ENCODE results near the gene FIGN. TPM values are rescaled to one million over a fixed set of nuclear protein-coding genes. Genes with fewer than 3 reads are reported as not detected.

FIGN gene
- total and polyA plus RNA-seq, 2 of the 4 experiments (the other 2 are of a cell fraction) = 0.77 to 0.90 TPM

DNA sequence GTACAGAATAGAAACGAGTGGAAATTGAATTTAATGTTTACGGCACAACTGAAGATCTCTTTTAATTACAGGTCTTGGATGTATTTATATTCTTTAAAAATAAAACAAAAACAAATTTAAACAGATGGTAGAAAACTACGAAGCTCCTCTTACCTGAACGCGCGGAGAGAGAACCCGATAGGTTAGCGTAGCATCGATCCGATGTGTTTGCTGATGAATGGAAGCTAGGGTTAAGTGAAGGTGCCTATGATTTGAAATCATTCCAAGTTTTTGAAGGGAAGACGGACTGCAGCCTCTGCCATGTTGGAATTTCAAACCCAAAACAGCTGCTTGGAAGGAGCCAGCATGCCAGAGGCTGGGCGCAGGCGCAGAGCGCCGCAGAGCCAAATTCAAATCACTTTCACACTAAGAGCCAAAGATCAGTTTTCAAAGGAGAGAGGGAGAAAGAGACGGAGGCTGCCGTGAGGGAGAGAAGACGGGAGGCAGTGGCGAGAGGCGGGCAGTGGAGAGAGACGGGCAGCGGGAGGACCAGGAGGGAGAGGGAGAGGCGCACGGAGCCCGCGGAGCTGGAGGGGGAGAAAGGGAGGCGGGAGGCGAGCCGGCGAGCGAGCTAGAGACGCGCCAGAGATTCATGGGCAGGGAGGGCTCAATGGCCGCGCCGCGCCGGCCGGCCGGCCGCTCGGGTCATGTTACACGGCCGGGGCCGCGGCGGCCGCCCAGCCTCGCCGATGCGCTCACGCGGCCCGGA lies at the start of gene FIGN (continued):
- TF ChIP-seq, protein P1, sequence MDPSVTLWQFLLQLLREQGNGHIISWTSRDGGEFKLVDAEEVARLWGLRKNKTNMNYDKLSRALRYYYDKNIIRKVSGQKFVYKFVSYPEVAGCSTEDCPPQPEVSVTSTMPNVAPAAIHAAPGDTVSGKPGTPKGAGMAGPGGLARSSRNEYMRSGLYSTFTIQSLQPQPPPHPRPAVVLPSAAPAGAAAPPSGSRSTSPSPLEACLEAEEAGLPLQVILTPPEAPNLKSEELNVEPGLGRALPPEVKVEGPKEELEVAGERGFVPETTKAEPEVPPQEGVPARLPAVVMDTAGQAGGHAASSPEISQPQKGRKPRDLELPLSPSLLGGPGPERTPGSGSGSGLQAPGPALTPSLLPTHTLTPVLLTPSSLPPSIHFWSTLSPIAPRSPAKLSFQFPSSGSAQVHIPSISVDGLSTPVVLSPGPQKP (IDR thresholded peaks at IDR 0.05; ENCODE audit: borderline replicate concordance, low read depth, low read length) = no peak

DNA sequence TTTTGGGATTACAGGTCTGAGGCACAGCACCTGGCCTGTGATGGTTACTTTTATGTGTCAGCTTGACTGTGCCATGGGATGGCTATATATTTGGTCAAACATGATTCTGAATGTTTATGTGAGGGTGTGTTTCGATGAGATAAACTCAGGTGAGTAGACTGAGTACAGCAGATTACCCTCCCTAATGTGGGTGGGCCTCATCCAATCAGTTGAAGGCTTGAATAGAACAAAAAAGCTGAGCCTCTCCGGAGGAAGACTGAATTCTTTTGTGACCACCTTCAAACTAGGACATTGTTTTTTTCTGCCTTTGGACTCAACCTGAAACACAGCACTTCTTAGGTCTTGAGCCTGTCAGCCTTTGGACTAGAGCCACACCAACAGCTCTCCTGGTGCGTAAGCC lies 49.4 kb upstream of the FIGN start:
- dilution Hi-C loops (cut with HindIII; ENCODE audit: low sequenced_read_pairs, unreplicated experiment) (no loop called here), intact Hi-C loops (cut with micrococcal nuclease) (no loop called here), in situ Hi-C loops (cut with MboI; ENCODE audit: low sequenced_read_pairs) (no loop called here)
- H2BK20ac ChIP-seq (ENCODE audit: low read depth, low read length) = no peak overlapping the region
- no peak overlapping the region for H3K9ac ChIP-seq (ENCODE audit: low read depth, low read length)
- H3K36me3 ChIP-seq (ENCODE audit: control insufficient read depth, insufficient read depth, low read length) = no peaks in the 10 kb centered on the region
- no peaks in the 10 kb centered on the region for H3K9me3 ChIP-seq (ENCODE audit: control insufficient read depth, insufficient read depth, low read length)
- H3K4me2 ChIP-seq (ENCODE audit: low read depth, low read length) = no peak overlapping the region
- H3K27me3 ChIP-seq (ENCODE audit: control insufficient read depth, insufficient read depth, low read length) = no peaks in the 10 kb centered on the region
- POLR2A ChIA-PET (ENCODE audit: unreplicated experiment) = no interaction called here
- no peak overlapping the region for H4K91ac ChIP-seq (ENCODE audit: insufficient read depth, low read depth, low read length)
- no peak overlapping the region for H2BK120ac ChIP-seq (ENCODE audit: low read depth, low read length)
- H2AK5ac ChIP-seq (ENCODE audit: low read depth, low read length) = no peak overlapping the region
- H3K9me1 ChIP-seq (ENCODE audit: insufficient read depth, low read length) = no peaks in the 10 kb centered on the region
- H4K20me1 ChIP-seq (ENCODE audit: insufficient read depth, low read length) = no peaks in the 10 kb centered on the region
- no peak overlapping the region for H3K27ac ChIP-seq (ENCODE audit: insufficient read depth, low read length)
- no peak overlapping the region for H3K56ac ChIP-seq (ENCODE audit: extremely low read depth, insufficient read depth, low read length)
- no peak overlapping the region for H4K8ac ChIP-seq (ENCODE audit: low read depth in 2 of 2, low read length in 2 of 2)
- H3K4ac ChIP-seq (ENCODE audit: low read depth, low read length) = no peak overlapping the region
- no peak overlapping the region for H4K5ac ChIP-seq (ENCODE audit: low read depth, low read length)
- no peak overlapping the region for H3K4me3 ChIP-seq (ENCODE audit: insufficient read depth, low read depth, low read length)
- BruUV-seq (replicated peaks) = no TSS peak
- no peak overlapping the region for H2BK15ac ChIP-seq (ENCODE audit: low read depth, low read length)
- CTCF ChIA-PET = no interaction called here
- no peak for DNase-seq
- H3K18ac ChIP-seq (ENCODE audit: low read depth, low read length) = no peak overlapping the region
- H3K4me1 ChIP-seq (ENCODE audit: control insufficient read depth, insufficient read depth, low read length) = no peaks in the 10 kb centered on the region
- no peak overlapping the region for H3K23ac ChIP-seq (ENCODE audit: low read depth, low read length)
- H2AK9ac ChIP-seq (replicated peaks; ENCODE audit: low read depth, low read length, poor library complexity) = no peak overlapping the region
- no CpG with 5 or more reads among the region's 3 CpGs for WGBS, 2 experiments (ENCODE audit: extremely low coverage in 2 of 2, insufficient read length in 1 of 2)
- H2BK5ac ChIP-seq (ENCODE audit: low read depth, low read length, poor library complexity, severe bottlenecking) = no peak overlapping the region
- no peaks in the 10 kb centered on the region for H3K79me1 ChIP-seq (ENCODE audit: low read depth in 1 of 2, low read length in 2 of 2)
- H2AFZ ChIP-seq (replicated peaks; ENCODE audit: low read length, poor library complexity) = no peak overlapping the region
- H3K14ac ChIP-seq (replicated peaks; ENCODE audit: low read depth, low read length) = no peak overlapping the region
- no peak for ATAC-seq (ENCODE audit: low read depth)
- TF ChIP-seq NFE2L2 (IDR thresholded peaks at IDR 0.05; ENCODE audit: low read depth, low read length) (no peak), FOS (IDR thresholded peaks at IDR 0.05; ENCODE audit: low read depth, low read length) (no peak), POLR2A (IDR thresholded peaks at IDR 0.05; ENCODE audit: low read depth, low read length) (no peak), MAZ (IDR thresholded peaks at IDR 0.05; ENCODE audit: borderline replicate concordance, low read depth, low read length) (no peak), CHD1 (IDR thresholded peaks at IDR 0.05; ENCODE audit: low read depth, low read length) (no peak), RAD21 (IDR thresholded peaks at IDR 0.05; ENCODE audit: low read length) (no peak), SMC3 (IDR thresholded peaks at IDR 0.05; ENCODE audit: low read depth, low read length) (no peak), RFX5 (IDR thresholded peaks at IDR 0.05; ENCODE audit: low read depth, low read length) (no peak), MAFK (IDR thresholded peaks at IDR 0.05; ENCODE audit: low read depth, low read length) (no peak)
- TF ChIP-seq, protein P2, sequence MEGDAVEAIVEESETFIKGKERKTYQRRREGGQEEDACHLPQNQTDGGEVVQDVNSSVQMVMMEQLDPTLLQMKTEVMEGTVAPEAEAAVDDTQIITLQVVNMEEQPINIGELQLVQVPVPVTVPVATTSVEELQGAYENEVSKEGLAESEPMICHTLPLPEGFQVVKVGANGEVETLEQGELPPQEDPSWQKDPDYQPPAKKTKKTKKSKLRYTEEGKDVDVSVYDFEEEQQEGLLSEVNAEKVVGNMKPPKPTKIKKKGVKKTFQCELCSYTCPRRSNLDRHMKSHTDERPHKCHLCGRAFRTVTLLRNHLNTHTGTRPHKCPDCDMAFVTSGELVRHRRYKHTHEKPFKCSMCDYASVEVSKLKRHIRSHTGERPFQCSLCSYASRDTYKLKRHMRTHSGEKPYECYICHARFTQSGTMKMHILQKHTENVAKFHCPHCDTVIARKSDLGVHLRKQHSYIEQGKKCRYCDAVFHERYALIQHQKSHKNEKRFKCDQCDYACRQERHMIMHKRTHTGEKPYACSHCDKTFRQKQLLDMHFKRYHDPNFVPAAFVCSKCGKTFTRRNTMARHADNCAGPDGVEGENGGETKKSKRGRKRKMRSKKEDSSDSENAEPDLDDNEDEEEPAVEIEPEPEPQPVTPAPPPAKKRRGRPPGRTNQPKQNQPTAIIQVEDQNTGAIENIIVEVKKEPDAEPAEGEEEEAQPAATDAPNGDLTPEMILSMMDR (conservative IDR thresholded peaks at IDR 0.05; ENCODE audit: low read depth, low read length) = no peak
- TF ChIP-seq, protein P3, sequence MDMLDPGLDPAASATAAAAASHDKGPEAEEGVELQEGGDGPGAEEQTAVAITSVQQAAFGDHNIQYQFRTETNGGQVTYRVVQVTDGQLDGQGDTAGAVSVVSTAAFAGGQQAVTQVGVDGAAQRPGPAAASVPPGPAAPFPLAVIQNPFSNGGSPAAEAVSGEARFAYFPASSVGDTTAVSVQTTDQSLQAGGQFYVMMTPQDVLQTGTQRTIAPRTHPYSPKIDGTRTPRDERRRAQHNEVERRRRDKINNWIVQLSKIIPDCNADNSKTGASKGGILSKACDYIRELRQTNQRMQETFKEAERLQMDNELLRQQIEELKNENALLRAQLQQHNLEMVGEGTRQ (IDR thresholded peaks at IDR 0.05; ENCODE audit: low read depth, low read length) = no peak
- TF ChIP-seq, protein P1 (IDR thresholded peaks at IDR 0.05; ENCODE audit: borderline replicate concordance, low read depth, low read length) = no peak

Data from IMR-90 (cell line).